H1 (cell line): Measurements from ENCODE around the gene C1orf87. TPM values are rescaled to one million over a fixed set of nuclear protein-coding genes. Genes with fewer than 3 reads are reported as not detected.

ENCODE experiments used
- CTCF ChIA-PET: fragments of 300-600 bp; sonication (Branson Sonifier 250); formaldehyde crosslinking; loops from one replicate; lab custom pipeline; 2021; ENCODE audit not compliant: partially characterized antibody; lab: Charles Lee
- POLR2A ChIA-PET: fragments of 300-600 bp; sonication (Branson Sonifier 250); formaldehyde crosslinking; loops from one replicate; lab custom pipeline; 2021; ENCODE audit warnings: inconsistent platforms; ENCODE audit not compliant: partially characterized antibody; lab: Charles Lee
- DNase-seq, 2 experiments: peaks; one replicate each; pipeline versions ENCODE4 v3.0.0 to v3.0.0-alpha.2; 2010 to 2022; ENCODE audit warnings: low spot score in 2 of 2, low read depth in 1 of 2, mixed read lengths in 1 of 2
- FAIRE-seq: peaks from 2 replicates; lab custom pipeline; 2011; peaks lifted over from hg19 to GRCh38; lab: Jason Lieb, UNC
- H2AFZ ChIP-seq: 2 replicates; pipeline ENCODE4 v1.8.1; 2012; ENCODE audit warnings: low read length, inconsistent platforms
- H2AK5ac ChIP-seq: 2 replicates; pipeline ENCODE4 v1.6.1; 2013; ENCODE audit warnings: low read depth, low read length
- H2BK120ac ChIP-seq: replicated peaks from 2 replicates; pipeline ENCODE3; 2013; ENCODE audit warnings: low read depth, low read length, inconsistent platforms
- H2BK12ac ChIP-seq: 2 replicates; pipeline ENCODE4 v1.6.1; 2013; ENCODE audit warnings: low read depth, low read length
- H2BK15ac ChIP-seq: 2 replicates; pipeline ENCODE4 v1.6.1; 2013; ENCODE audit warnings: low read length
- H2BK20ac ChIP-seq: 2 replicates; pipeline ENCODE4 v1.6.1; 2013; ENCODE audit warnings: low read length
- H2BK5ac ChIP-seq: 2 replicates; pipeline ENCODE4 v1.6.1; 2013; ENCODE audit warnings: low read depth, low read length
- H3K14ac ChIP-seq: 2 replicates; pipeline ENCODE4 v1.6.1; 2013; ENCODE audit warnings: inconsistent platforms; ENCODE audit not compliant: insufficient read length
- H3K18ac ChIP-seq: 2 replicates; pipeline ENCODE4 v1.6.1; 2013; ENCODE audit warnings: low read length; ENCODE audit errors: extremely low read depth
- H3K23ac ChIP-seq: 2 replicates; pipeline ENCODE4 v1.6.1; 2013; ENCODE audit warnings: inconsistent platforms; ENCODE audit not compliant: insufficient read length
- H3K23me2 ChIP-seq: 2 replicates; pipeline ENCODE4 v1.6.1; 2013; ENCODE audit warnings: low read depth, low read length
- H3K27ac ChIP-seq: 2 replicates; pipeline ENCODE4 v1.6.1; 2011; ENCODE audit warnings: low read depth, low read length, inconsistent platforms
- H3K27me3 ChIP-seq, 4 experiments: replicated peaks in 1 of 4; 1 replicate in 1 of 4; 2 replicates in 3 of 4; pipeline versions ENCODE4 v1.6.1 to v1.8.1; 2011 to 2013; ENCODE audit warnings: low read length in 3 of 4, mild to moderate bottlenecking in 3 of 4, inconsistent platforms in 2 of 4, mixed read lengths in 2 of 4, moderate library complexity in 1 of 4; ENCODE audit not compliant: control insufficient read depth in 3 of 4, insufficient read depth in 3 of 4; ENCODE audit errors: extremely low read depth in 1 of 4
- H3K36me3 ChIP-seq, 4 experiments: 2 replicates each; pipeline versions ENCODE4 v1.6.1 to v1.8.1; 2011 to 2013; ENCODE audit warnings: mild to moderate bottlenecking in 4 of 4, low read length in 3 of 4, moderate library complexity in 2 of 4, control low read depth in 1 of 4, inconsistent platforms in 1 of 4; ENCODE audit not compliant: insufficient read depth in 4 of 4, control insufficient read depth in 2 of 4
- H3K4ac ChIP-seq: replicated peaks from 2 replicates; pipeline ENCODE3; 2013; ENCODE audit warnings: low read length, low read depth, mixed read lengths, inconsistent platforms; ENCODE audit not compliant: insufficient read length
- H3K4me1 ChIP-seq, 4 experiments: replicated peaks in 1 of 4; 1 replicate in 1 of 4; 2 replicates in 3 of 4; pipeline versions ENCODE4 v1.6.1 to v1.8.1; 2011 to 2013; ENCODE audit warnings: low read length in 3 of 4, inconsistent platforms in 2 of 4, mixed read lengths in 1 of 4; ENCODE audit not compliant: insufficient read depth in 4 of 4, control insufficient read depth in 3 of 4
- H3K4me2 ChIP-seq, 2 experiments: 2 replicates each; pipeline versions ENCODE4 v1.6.1 to v1.8.1; 2011 to 2013; ENCODE audit warnings: low read depth in 2 of 2, low read length in 2 of 2, control low read depth in 1 of 2, inconsistent platforms in 1 of 2, mild to moderate bottlenecking in 1 of 2; ENCODE audit not compliant: insufficient read depth in 1 of 2
- H3K4me3 ChIP-seq, 4 experiments: fragments of 200-600, 300-600 bp in 1 of 4; sonication (generic), shearing (Covaris generic), sonication (Bioruptor Twin) in 1 of 4; 2 replicates each; pipeline versions ENCODE4 v1.5.1 to v1.8.1; 2011 to 2016; ENCODE audit warnings: low read length in 4 of 4, low read depth in 3 of 4, control low read depth in 2 of 4, inconsistent platforms in 2 of 4, mild to moderate bottlenecking in 2 of 4, mixed read lengths in 1 of 4, moderate library complexity in 1 of 4; ENCODE audit not compliant: insufficient read depth in 2 of 4; ENCODE audit errors: extremely low read depth in 1 of 4
- H3K56ac ChIP-seq: replicated peaks from 2 replicates; pipeline ENCODE3; 2013; ENCODE audit warnings: low read depth, mild to moderate bottlenecking, mixed read lengths, low read length, inconsistent platforms; ENCODE audit not compliant: insufficient read length
- H3K79me1 ChIP-seq: 2 replicates; pipeline ENCODE4 v1.6.1; 2013; ENCODE audit warnings: low read depth, low read length, control low read depth
- H3K79me2 ChIP-seq, 2 experiments: 2 replicates each; pipeline versions ENCODE4 v1.6.1 to v1.8.1; 2012 to 2013; ENCODE audit warnings: low read length in 2 of 2, mild to moderate bottlenecking in 2 of 2, inconsistent platforms in 1 of 2; ENCODE audit not compliant: insufficient read depth in 2 of 2, control insufficient read depth in 1 of 2
- H3K9ac ChIP-seq, 4 experiments: replicated peaks in 1 of 4; 1 replicate in 1 of 4; 2 replicates in 3 of 4; pipeline versions ENCODE4 v1.6.1 to v1.8.1; 2011 to 2013; ENCODE audit warnings: low read depth in 3 of 4, low read length in 3 of 4, control low read depth in 2 of 4, mild to moderate bottlenecking in 2 of 4, moderate library complexity in 2 of 4, inconsistent platforms in 1 of 4; ENCODE audit errors: extremely low read depth in 1 of 4
- H3K9me3 ChIP-seq, 2 experiments: 2 replicates each; pipeline versions ENCODE4 v1.6.1 to v1.8.1; 2012 to 2013; ENCODE audit warnings: mild to moderate bottlenecking in 2 of 2, moderate library complexity in 2 of 2, control low read depth in 1 of 2, inconsistent platforms in 1 of 2, low read depth in 1 of 2, low read length in 1 of 2, mixed read lengths in 1 of 2; ENCODE audit not compliant: insufficient read depth in 2 of 2
- H4K20me1 ChIP-seq, 2 experiments: replicated peaks in 1 of 2; 2 replicates each; pipeline versions ENCODE3 to v1.8.1; 2011 to 2013; ENCODE audit warnings: inconsistent platforms in 2 of 2, low read length in 2 of 2, mild to moderate bottlenecking in 1 of 2; ENCODE audit not compliant: insufficient read depth in 2 of 2, control insufficient read depth in 1 of 2
- H4K5ac ChIP-seq: 2 replicates; pipeline ENCODE4 v1.6.1; 2013; ENCODE audit warnings: low read length, low read depth, mixed read lengths, inconsistent platforms; ENCODE audit not compliant: insufficient read length
- H4K8ac ChIP-seq: 2 replicates; pipeline ENCODE4 v1.8.0; 2013; ENCODE audit warnings: mild to moderate bottlenecking, moderate library complexity, low read length, inconsistent platforms; ENCODE audit not compliant: insufficient read depth; ENCODE audit errors: extremely low read depth
- H4K91ac ChIP-seq: replicated peaks from 2 replicates; pipeline ENCODE3; 2013; ENCODE audit warnings: low read length, mixed read lengths, inconsistent platforms; ENCODE audit not compliant: insufficient read length
- ATF2 ChIP-seq: IDR thresholded peaks from 2 replicates; pipeline ENCODE4 v1.6.1; 2012; ENCODE audit warnings: low read length, inconsistent platforms
- BCL11A ChIP-seq, 2 experiments: IDR thresholded peaks; one replicate each; pipeline ENCODE4 v1.6.1; 2011; ENCODE audit warnings: low read depth in 2 of 2, low read length in 2 of 2, mild to moderate bottlenecking in 2 of 2
- HDAC2 ChIP-seq, 2 experiments: fragments of 300-600 bp in 1 of 2; sonication (generic) in 1 of 2; IDR thresholded peaks; 2 replicates each; pipeline ENCODE4 v1.6.1; 2011 to 2012; ENCODE audit warnings: low read depth in 2 of 2, low read length in 2 of 2, mild to moderate bottlenecking in 2 of 2, moderate library complexity in 2 of 2, borderline replicate concordance in 1 of 2, inconsistent platforms in 1 of 2
- POLR2A ChIP-seq, 2 experiments: IDR thresholded peaks; 1 replicate in 1 of 2; 2 replicates in 1 of 2; pipeline ENCODE4 v1.6.1; 2011; ENCODE audit warnings: low read depth in 2 of 2, low read length in 2 of 2, mild to moderate bottlenecking in 2 of 2; ENCODE audit errors: control extremely low read depth in 1 of 2
- RBBP5 ChIP-seq: IDR thresholded peaks from 2 replicates; pipeline ENCODE4 v1.7.1; 2012; ENCODE audit warnings: low read depth, mild to moderate bottlenecking, inconsistent platforms, low read length, moderate library complexity, borderline replicate concordance
- WGBS, 2 experiments: shearing (Covaris generic) in 1 of 2; methylation state at CpG; one replicate each; pipeline versions ENCODE4 v1.1.6 to v1.1.7; 2013 to 2015; ENCODE audit warnings: low lambda C conversion rate in 2 of 2, mixed read lengths in 2 of 2, inconsistent platforms in 1 of 2, low coverage in 1 of 2, missing lambda C conversion rate in 1 of 2; ENCODE audit not compliant: insufficient replicate concordance in 2 of 2, insufficient coverage in 1 of 2, insufficient read length in 1 of 2; ENCODE audit errors: extremely low coverage in 1 of 2, missing lambda C conversion rate in 1 of 2; 5-methylcytosine and 5-hydroxymethylcytosine counted together
- polyA plus RNA-seq, 7 experiments: library from polyadenylated mRNA; depleted of rRNA in 3 of 7; stranded (reverse) in 5 of 7; unstranded in 2 of 7; fragments of >200 nt in 5 of 7; fragments of 200-250 nt in 2 of 7; gene quantifications; 1 replicate in 5 of 7; 2 replicates in 1 of 7; 4 replicates in 1 of 7; pipeline versions ENCODE4 v1.2.1 to v1.2.3, GENCODE V29; 2011 to 2013; ENCODE audit warnings: missing spikeins in 2 of 7, mixed read lengths in 2 of 7
- total RNA-seq: library from RNA; stranded (reverse); fragmentation: NEBNext Ultra II Directional; extraction: Animal tissue kit (Norgen Biotek cat#: 25700); gene quantifications from 2 replicates; pipeline ENCODE4 v1.2.1, GENCODE V29; 2021
- TF ChIP-seq, protein P1 (sequence below): IDR thresholded peaks from 2 replicates; pipeline ENCODE4 v1.6.1; 2012; ENCODE audit warnings: inconsistent platforms
- TF ChIP-seq, protein P2 (sequence below), 3 experiments: IDR thresholded peaks; 1 replicate in 2 of 3; 2 replicates in 1 of 3; pipeline versions ENCODE4 v1.5.1 to v1.6.1; 2011; ENCODE audit warnings: low read length in 3 of 3, mild to moderate bottlenecking in 3 of 3, inconsistent platforms in 2 of 3, low read depth in 1 of 3, moderate library complexity in 1 of 3; ENCODE audit not compliant: insufficient read depth in 1 of 3; ENCODE audit errors: control extremely low read depth in 1 of 3
- TF ChIP-seq, protein P3 (sequence below): IDR thresholded peaks from 2 replicates; pipeline ENCODE4 v1.6.1; 2011; ENCODE audit warnings: low read depth, mild to moderate bottlenecking, low read length; ENCODE audit not compliant: insufficient read depth

Gene C1orf87
- total and polyA plus RNA-seq, 2 of the 8 experiments (the other 6 are each of a cell fraction or from before 2014, with no cell fraction given) = 0.41 TPM; not detected in 1

- Histone ChIP-seq H3K4ac (no peak overlapping the region), H2BK5ac (no peak overlapping the region), H2BK12ac (no peak overlapping the region), H3K4me1 (no peaks in the 10 kb centered on the region), H4K5ac (no peak overlapping the region), H3K18ac (no peak overlapping the region), H4K91ac (no peak overlapping the region), H3K9ac (no peak overlapping the region), H3K4me2 (no peak overlapping the region), H3K23ac (no peak overlapping the region), H2BK15ac (no peak overlapping the region), H3K9me3 (no peaks in the 10 kb centered on the region), H2BK120ac (no peak overlapping the region), H3K56ac (no peak overlapping the region), H4K8ac (no peak overlapping the region), H4K20me1 (no peaks in the 10 kb centered on the region), H3K4me3 (no peak overlapping the region), H3K27ac (no peak overlapping the region), H2AK5ac (no peak overlapping the region), H3K36me3 (0 out of 8 replicates have a peak, but pooled peaks cover 0 to 2% (median 0%) of the 10 kb centered on the region in 4 experiments), H3K23me2 (no peaks in the 10 kb centered on the region), H3K79me1 (no peaks in the 10 kb centered on the region), H2BK20ac (no peak overlapping the region), H3K79me2 (no peaks in the 10 kb centered on the region), H3K14ac (no peak overlapping the region), H3K27me3 (no peaks in the 10 kb centered on the region; a peak in 1 of 7 replicates), H2AFZ (no peak overlapping the region)
- FAIRE-seq (no peak), DNase-seq (no peak)
- WGBS, 2 experiments = 94% methylated on average over 2 of the region's 2 CpGs; no CpG with 5 or more reads in 1 of the 2 experiments
- ChIA-PET POLR2A (no interaction called here), CTCF (interaction anchor here (0.7 to 5.5 kb wide), 10 partner anchors 12 to 1065 kb away, joined by 3 to 33 read pairs (median 4); no protein-coding TSS in a partner anchor)
- TF ChIP-seq RBBP5 (no peak), ATF2 (no peak), HDAC2 (IDR thresholded peaks at IDR 0.05; ENCODE audit: borderline replicate concordance in 1 of 2, low read depth in 2 of 2, low read length in 2 of 2) (no peak), BCL11A (IDR thresholded peaks at IDR 0.05; ENCODE audit: low read depth in 2 of 2, low read length in 2 of 2) (no peak), POLR2A (IDR thresholded peaks at IDR 0.05; ENCODE audit: control extremely low read depth in 1 of 2, low read depth in 2 of 2, low read length in 2 of 2) (no peak)
- TF ChIP-seq, protein P1, sequence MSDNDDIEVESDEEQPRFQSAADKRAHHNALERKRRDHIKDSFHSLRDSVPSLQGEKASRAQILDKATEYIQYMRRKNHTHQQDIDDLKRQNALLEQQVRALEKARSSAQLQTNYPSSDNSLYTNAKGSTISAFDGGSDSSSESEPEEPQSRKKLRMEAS = no peak
- TF ChIP-seq, protein P2, sequence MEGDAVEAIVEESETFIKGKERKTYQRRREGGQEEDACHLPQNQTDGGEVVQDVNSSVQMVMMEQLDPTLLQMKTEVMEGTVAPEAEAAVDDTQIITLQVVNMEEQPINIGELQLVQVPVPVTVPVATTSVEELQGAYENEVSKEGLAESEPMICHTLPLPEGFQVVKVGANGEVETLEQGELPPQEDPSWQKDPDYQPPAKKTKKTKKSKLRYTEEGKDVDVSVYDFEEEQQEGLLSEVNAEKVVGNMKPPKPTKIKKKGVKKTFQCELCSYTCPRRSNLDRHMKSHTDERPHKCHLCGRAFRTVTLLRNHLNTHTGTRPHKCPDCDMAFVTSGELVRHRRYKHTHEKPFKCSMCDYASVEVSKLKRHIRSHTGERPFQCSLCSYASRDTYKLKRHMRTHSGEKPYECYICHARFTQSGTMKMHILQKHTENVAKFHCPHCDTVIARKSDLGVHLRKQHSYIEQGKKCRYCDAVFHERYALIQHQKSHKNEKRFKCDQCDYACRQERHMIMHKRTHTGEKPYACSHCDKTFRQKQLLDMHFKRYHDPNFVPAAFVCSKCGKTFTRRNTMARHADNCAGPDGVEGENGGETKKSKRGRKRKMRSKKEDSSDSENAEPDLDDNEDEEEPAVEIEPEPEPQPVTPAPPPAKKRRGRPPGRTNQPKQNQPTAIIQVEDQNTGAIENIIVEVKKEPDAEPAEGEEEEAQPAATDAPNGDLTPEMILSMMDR (IDR thresholded peaks at IDR 0.05; ENCODE audit: control extremely low read depth in 1 of 3, insufficient read depth in 1 of 3, low read depth in 1 of 3, low read length in 3 of 3) = no peak
- TF ChIP-seq, protein P3, sequence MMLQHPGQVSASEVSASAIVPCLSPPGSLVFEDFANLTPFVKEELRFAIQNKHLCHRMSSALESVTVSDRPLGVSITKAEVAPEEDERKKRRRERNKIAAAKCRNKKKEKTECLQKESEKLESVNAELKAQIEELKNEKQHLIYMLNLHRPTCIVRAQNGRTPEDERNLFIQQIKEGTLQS = no peak
These were observed 95.1 kb downstream of the C1orf87 start for GRCh38 chr1:59978511-59978910.
